GM12878 (cell line): ENCODE data around the gene SYT1. TPM values are rescaled to one million over a fixed set of nuclear protein-coding genes. Genes with fewer than 3 reads are reported as not detected.

Experiments used
- ATAC-seq: fragments of 200-7000 bp; cut with Tn5 transposase; 3 replicates; pipeline ENCODE4 v1.9.1; 2020; ENCODE audit warnings: mild to moderate bottlenecking, moderate library complexity
- BruUV-seq: library from RNA; stranded (reverse); fragments of 400-500 nt; replicated peaks from 2 replicates; lab custom pipeline; 2021; lab: Mats Ljungman, UMichigan
- CTCF ChIA-PET: fragments of 300-600 bp; sonication (Branson Sonifier 250); formaldehyde crosslinking; extraction: SDS; loops from one replicate; lab custom pipeline; 2021; ENCODE audit warnings: inconsistent platforms; lab: Yijun Ruan, JAX
- POLR2A ChIA-PET: fragments of 350-600 bp; formaldehyde crosslinking; extraction: SDS; loops from one replicate; lab custom pipeline; 2021; ENCODE audit warnings: inconsistent platforms; lab: Charles Lee
- RAD21 ChIA-PET: fragments of 300-600 bp; sonication (Branson Sonifier 250); formaldehyde crosslinking; loops from one replicate; lab custom pipeline; 2023; ENCODE audit warnings: antibody characterized with exemption; ENCODE audit not compliant: unreplicated experiment; lab: Charles Lee
- SMC1A ChIA-PET: fragments of 300-600 bp; sonication (Branson Sonifier 250); formaldehyde crosslinking; loops from one replicate; lab custom pipeline; 2023; ENCODE audit not compliant: unreplicated experiment, uncharacterized antibody; lab: Charles Lee
- DNase-seq: peaks from one replicate; pipeline ENCODE4 v3.0.0-alpha.2; 2011; ENCODE audit warnings: low read depth, low spot score
- FAIRE-seq: peaks from 3 replicates; lab custom pipeline; 2011; peaks lifted over from hg19 to GRCh38; lab: Jason Lieb, UNC
- H2AFZ ChIP-seq: 2 replicates; pipeline ENCODE4 v1.6.0; 2011; ENCODE audit warnings: low read depth, low read length, control low read depth; ENCODE audit not compliant: control insufficient read depth
- H3K27ac ChIP-seq: 2 replicates; pipeline ENCODE4 v1.5.1; 2011; ENCODE audit warnings: control low read depth; ENCODE audit not compliant: control insufficient read depth, insufficient read depth
- H3K27me3 ChIP-seq, 2 experiments: replicated peaks in 1 of 2; 2 replicates each; pipeline versions ENCODE4 v1.6.0 to v1.6.1; 2011; ENCODE audit warnings: low read length in 1 of 2; ENCODE audit not compliant: control insufficient read depth in 2 of 2, insufficient read depth in 2 of 2
- H3K36me3 ChIP-seq, 2 experiments: 2 replicates each; pipeline ENCODE4 v1.5.1; 2011; ENCODE audit warnings: low read length in 1 of 2; ENCODE audit not compliant: control insufficient read depth in 2 of 2, insufficient read depth in 2 of 2
- H3K4me1 ChIP-seq: 2 replicates; pipeline ENCODE4 v1.6.1; 2011; ENCODE audit warnings: mild to moderate bottlenecking, low read length, moderate library complexity, mixed read lengths; ENCODE audit not compliant: control insufficient read depth, insufficient read depth
- H3K4me2 ChIP-seq: 2 replicates; pipeline ENCODE4 v1.6.0; 2011; ENCODE audit warnings: control low read depth; ENCODE audit not compliant: control insufficient read depth, insufficient read depth
- H3K4me3 ChIP-seq: fragments of 200-600 bp; sonication (generic); 2 replicates; pipeline ENCODE4 v1.5.1; 2016
- H3K79me2 ChIP-seq: 2 replicates; pipeline ENCODE4 v1.6.0; 2011; ENCODE audit warnings: low read length; ENCODE audit not compliant: control insufficient read depth, insufficient read depth
- H3K9ac ChIP-seq: 2 replicates; pipeline ENCODE4 v1.8.0; 2011; ENCODE audit warnings: low read length, control low read depth, mixed read lengths; ENCODE audit not compliant: control insufficient read depth, insufficient read depth
- H3K9me3 ChIP-seq: replicated peaks from 3 replicates; pipeline ENCODE4 v1.5.1; 2011; ENCODE audit warnings: mild to moderate bottlenecking, low read length; ENCODE audit not compliant: control insufficient read depth, insufficient read depth
- H4K20me1 ChIP-seq: 2 replicates; pipeline ENCODE4 v1.6.0; 2011; ENCODE audit not compliant: control insufficient read depth, insufficient read depth
- CBX3 ChIP-seq: fragments of 200-600 bp; sonication (generic); IDR thresholded peaks from 2 replicates; pipeline ENCODE4 v1.6.1; 2016; ENCODE audit warnings: low read depth, borderline replicate concordance
- JUNB ChIP-seq: IDR thresholded peaks from 2 replicates; pipeline ENCODE4 v1.6.1; 2016; ENCODE audit warnings: antibody characterized with exemption, mild to moderate bottlenecking
- KDM1A ChIP-seq: fragments of 200-600 bp; sonication (generic); IDR thresholded peaks from 2 replicates; pipeline ENCODE4 v1.6.1; 2016; ENCODE audit warnings: borderline replicate concordance
- MAX ChIP-seq: IDR thresholded peaks from 2 replicates; pipeline ENCODE4 v1.6.1; 2012; ENCODE audit warnings: low read depth, low read length, improper control_type of control experiment
- MEF2B ChIP-seq: fragments of 450-650 bp; IDR thresholded peaks from 2 replicates; pipeline ENCODE4 v1.6.1; 2018; ENCODE audit warnings: mild to moderate bottlenecking, moderate library complexity; ENCODE audit not compliant: partially characterized antibody, poor library complexity, severe bottlenecking
- NFXL1 ChIP-seq: fragments of 450-650 bp; IDR thresholded peaks from 2 replicates; pipeline ENCODE4 v1.6.1; 2017; ENCODE audit warnings: antibody characterized with exemption, mild to moderate bottlenecking, borderline replicate concordance
- NFYB ChIP-seq: IDR thresholded peaks from 2 replicates; pipeline ENCODE4 v1.6.1; 2011; ENCODE audit warnings: low read depth, mild to moderate bottlenecking, low read length, improper control_type of control experiment, moderate library complexity; ENCODE audit not compliant: insufficient read depth
- SRF ChIP-seq, 2 experiments: IDR thresholded peaks; 2 replicates each; pipeline ENCODE4 v1.6.1; 2011; ENCODE audit warnings: low read depth in 2 of 2, low read length in 2 of 2, mild to moderate bottlenecking in 1 of 2, moderate library complexity in 1 of 2
- YBX1 ChIP-seq: fragments of 450-650 bp; IDR thresholded peaks from 2 replicates; pipeline ENCODE4 v1.6.1; 2016; ENCODE audit warnings: antibody characterized with exemption
- ZZZ3 ChIP-seq: IDR thresholded peaks from 2 replicates; pipeline ENCODE4 v1.6.1; 2011; ENCODE audit warnings: low read depth; ENCODE audit not compliant: control insufficient read depth, insufficient read length
- WGBS: methylation state at CpG from one replicate; pipeline ENCODE4 v1.1.6; 2016; ENCODE audit warnings: low lambda C conversion rate; ENCODE audit not compliant: insufficient replicate concordance, insufficient coverage; ENCODE audit errors: missing lambda C conversion rate; 5-methylcytosine and 5-hydroxymethylcytosine counted together
- in situ Hi-C: fragments of 300-500 bp; cut with MboI; formaldehyde crosslinking; loops from 9 replicates; pipeline ENCODE4 v1.14.3; 2018; ENCODE audit warnings: mixed read lengths
- intact Hi-C: fragments of 100-400 bp; cut with micrococcal nuclease; formaldehyde crosslinking; loops from one replicate; pipeline ENCODE4 v1.14.2; 2022; ENCODE audit not compliant: unreplicated experiment
- polyA plus RNA-seq, 11 experiments: library from polyadenylated mRNA; depleted of rRNA in 4 of 11; unstranded in 6 of 11; stranded (reverse) in 5 of 11; fragments of >200 nt; fragmentation: Nextera tagmentation in 4 of 11; fragmentation: Illumina TruSeq in 1 of 11; extraction: Ambion mirVana in 4 of 11; extraction: Trizol in 1 of 11; gene quantifications; 1 replicate in 1 of 11; 2 replicates in 10 of 11; pipeline versions ENCODE4 v1.2.1 to v1.2.3, GENCODE V29; 2011 to 2016; ENCODE audit warnings: inconsistent platforms in 2 of 11, missing spikeins in 2 of 11, low read depth in 1 of 11
- total RNA-seq, 4 experiments: library from RNA; depleted of rRNA in 3 of 4; stranded (reverse); fragments of >200 nt in 3 of 4; fragmentation: Illumina TruSeq in 1 of 4; extraction: Trizol in 1 of 4; gene quantifications; 2 replicates each; pipeline versions ENCODE4 v1.2.1 to v1.2.3, GENCODE V29; 2013 to 2021
- TF ChIP-seq, protein P1 (sequence below): IDR thresholded peaks from 2 replicates; pipeline ENCODE4 v1.6.1; 2012; ENCODE audit warnings: low read depth, low read length, improper control_type of control experiment
- TF ChIP-seq, protein P2 (sequence below): fragments of 150-350 bp; IDR thresholded peaks from 2 replicates; pipeline ENCODE4 v1.6.1; 2014; ENCODE audit warnings: mild to moderate bottlenecking, low read depth, low read length
- TF ChIP-seq, protein P3 (sequence below): fragments of 450-650 bp; IDR thresholded peaks from 2 replicates; pipeline ENCODE4 v1.6.1; 2018; ENCODE audit warnings: borderline replicate concordance, mild to moderate bottlenecking; ENCODE audit not compliant: partially characterized antibody
- TF ChIP-seq, protein P4 (sequence below): fragments of 450-650 bp; formaldehyde crosslinking; IDR thresholded peaks from 2 replicates; pipeline ENCODE4 v1.5.0; 2022; ENCODE audit warnings: mild to moderate bottlenecking, missing genetic modification characterization

Gene SYT1
- total and polyA plus RNA-seq, 10 of the 15 experiments (the other 5 are each of a cell fraction or from before 2014, with no cell fraction given): 0.10 to 0.28 TPM; not detected in 8

- ATAC-seq (no peak), DNase-seq (no peak), FAIRE-seq (no peak)
- Histone ChIP-seq H3K79me2 (no peaks in the 10 kb centered on the region), H3K4me2 (no peak overlapping the region), H2AFZ (no peak overlapping the region), H3K36me3 (no peaks in the 10 kb centered on the region), H3K4me1 (no peaks in the 10 kb centered on the region), H3K4me3 (no peak overlapping the region), H3K9ac (no peak overlapping the region), H4K20me1 (no peaks in the 10 kb centered on the region), H3K27me3 (no peaks in the 10 kb centered on the region), H3K27ac (no peak overlapping the region), H3K9me3 (no peaks in the 10 kb centered on the region)
- TF ChIP-seq JUNB (no peak), MEF2B (no peak), SRF (IDR thresholded peaks at IDR 0.05; ENCODE audit: low read depth in 2 of 2, low read length in 2 of 2) (no peak), ZZZ3 (no peak), KDM1A (no peak), CBX3 (no peak), YBX1 (no peak), NFYB (no peak), MAX (no peak), NFXL1 (no peak)
- TF ChIP-seq, protein P1, sequence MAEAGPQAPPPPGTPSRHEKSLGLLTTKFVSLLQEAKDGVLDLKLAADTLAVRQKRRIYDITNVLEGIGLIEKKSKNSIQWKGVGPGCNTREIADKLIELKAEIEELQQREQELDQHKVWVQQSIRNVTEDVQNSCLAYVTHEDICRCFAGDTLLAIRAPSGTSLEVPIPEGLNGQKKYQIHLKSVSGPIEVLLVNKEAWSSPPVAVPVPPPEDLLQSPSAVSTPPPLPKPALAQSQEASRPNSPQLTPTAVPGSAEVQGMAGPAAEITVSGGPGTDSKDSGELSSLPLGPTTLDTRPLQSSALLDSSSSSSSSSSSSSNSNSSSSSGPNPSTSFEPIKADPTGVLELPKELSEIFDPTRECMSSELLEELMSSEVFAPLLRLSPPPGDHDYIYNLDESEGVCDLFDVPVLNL: no peak
- TF ChIP-seq, protein P2, sequence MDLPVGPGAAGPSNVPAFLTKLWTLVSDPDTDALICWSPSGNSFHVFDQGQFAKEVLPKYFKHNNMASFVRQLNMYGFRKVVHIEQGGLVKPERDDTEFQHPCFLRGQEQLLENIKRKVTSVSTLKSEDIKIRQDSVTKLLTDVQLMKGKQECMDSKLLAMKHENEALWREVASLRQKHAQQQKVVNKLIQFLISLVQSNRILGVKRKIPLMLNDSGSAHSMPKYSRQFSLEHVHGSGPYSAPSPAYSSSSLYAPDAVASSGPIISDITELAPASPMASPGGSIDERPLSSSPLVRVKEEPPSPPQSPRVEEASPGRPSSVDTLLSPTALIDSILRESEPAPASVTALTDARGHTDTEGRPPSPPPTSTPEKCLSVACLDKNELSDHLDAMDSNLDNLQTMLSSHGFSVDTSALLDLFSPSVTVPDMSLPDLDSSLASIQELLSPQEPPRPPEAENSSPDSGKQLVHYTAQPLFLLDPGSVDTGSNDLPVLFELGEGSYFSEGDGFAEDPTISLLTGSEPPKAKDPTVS: no peak
- TF ChIP-seq, protein P3, sequence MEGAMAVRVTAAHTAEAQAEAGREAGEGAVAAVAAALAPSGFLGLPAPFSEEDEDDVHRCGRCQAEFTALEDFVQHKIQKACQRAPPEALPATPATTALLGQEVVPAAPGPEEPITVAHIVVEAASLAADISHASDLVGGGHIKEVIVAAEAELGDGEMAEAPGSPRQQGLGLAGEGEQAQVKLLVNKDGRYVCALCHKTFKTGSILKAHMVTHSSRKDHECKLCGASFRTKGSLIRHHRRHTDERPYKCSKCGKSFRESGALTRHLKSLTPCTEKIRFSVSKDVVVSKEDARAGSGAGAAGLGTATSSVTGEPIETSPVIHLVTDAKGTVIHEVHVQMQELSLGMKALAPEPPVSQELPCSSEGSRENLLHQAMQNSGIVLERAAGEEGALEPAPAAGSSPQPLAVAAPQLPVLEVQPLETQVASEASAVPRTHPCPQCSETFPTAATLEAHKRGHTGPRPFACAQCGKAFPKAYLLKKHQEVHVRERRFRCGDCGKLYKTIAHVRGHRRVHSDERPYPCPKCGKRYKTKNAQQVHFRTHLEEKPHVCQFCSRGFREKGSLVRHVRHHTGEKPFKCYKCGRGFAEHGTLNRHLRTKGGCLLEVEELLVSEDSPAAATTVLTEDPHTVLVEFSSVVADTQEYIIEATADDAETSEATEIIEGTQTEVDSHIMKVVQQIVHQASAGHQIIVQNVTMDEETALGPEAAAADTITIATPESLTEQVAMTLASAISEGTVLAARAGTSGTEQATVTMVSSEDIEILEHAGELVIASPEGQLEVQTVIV: no peak
- TF ChIP-seq, protein P4, sequence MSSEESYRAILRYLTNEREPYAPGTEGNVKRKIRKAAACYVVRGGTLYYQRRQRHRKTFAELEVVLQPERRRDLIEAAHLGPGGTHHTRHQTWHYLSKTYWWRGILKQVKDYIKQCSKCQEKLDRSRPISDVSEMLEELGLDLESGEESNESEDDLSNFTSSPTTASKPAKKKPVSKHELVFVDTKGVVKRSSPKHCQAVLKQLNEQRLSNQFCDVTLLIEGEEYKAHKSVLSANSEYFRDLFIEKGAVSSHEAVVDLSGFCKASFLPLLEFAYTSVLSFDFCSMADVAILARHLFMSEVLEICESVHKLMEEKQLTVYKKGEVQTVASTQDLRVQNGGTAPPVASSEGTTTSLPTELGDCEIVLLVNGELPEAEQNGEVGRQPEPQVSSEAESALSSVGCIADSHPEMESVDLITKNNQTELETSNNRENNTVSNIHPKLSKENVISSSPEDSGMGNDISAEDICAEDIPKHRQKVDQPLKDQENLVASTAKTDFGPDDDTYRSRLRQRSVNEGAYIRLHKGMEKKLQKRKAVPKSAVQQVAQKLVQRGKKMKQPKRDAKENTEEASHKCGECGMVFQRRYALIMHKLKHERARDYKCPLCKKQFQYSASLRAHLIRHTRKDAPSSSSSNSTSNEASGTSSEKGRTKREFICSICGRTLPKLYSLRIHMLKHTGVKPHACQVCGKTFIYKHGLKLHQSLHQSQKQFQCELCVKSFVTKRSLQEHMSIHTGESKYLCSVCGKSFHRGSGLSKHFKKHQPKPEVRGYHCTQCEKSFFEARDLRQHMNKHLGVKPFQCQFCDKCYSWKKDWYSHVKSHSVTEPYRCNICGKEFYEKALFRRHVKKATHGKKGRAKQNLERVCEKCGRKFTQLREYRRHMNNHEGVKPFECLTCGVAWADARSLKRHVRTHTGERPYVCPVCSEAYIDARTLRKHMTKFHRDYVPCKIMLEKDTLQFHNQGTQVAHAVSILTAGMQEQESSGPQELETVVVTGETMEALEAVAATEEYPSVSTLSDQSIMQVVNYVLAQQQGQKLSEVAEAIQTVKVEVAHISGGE: no peak
- ChIA-PET SMC1A (no interaction called here), RAD21 (no interaction called here), POLR2A (no interaction called here), CTCF (no interaction called here)
- BruUV-seq: no TSS peak
- intact Hi-C loops (no loop called here), in situ Hi-C loops (no loop called here)
- WGBS: 16% methylated on average over 2 of the region's 2 CpGs
These were observed 618.3 kb downstream of the SYT1 start for GRCh38 chr12:79482921-79483320.
